Activated T-helper 1 cell treated with anti-CD3 and anti-CD28 coated beads, Interleukin-12 subunit alpha, Interleukin-12 subunit beta, Interleukin-2, Interleukin-4 antibody, amounts not matched to agents 30 ng/mL and 10 ng/mL and 1 ng/mL, durations not matched to agents 14 hours and 24 hours and 36 hours (primary cell): ENCODE measurements around the gene SLC6A7. TPM values are rescaled to one million over a fixed set of nuclear protein-coding genes. Genes with fewer than 3 reads are reported as not detected.
A peak's percentile ranks its signal among the peaks of the same experiment; 100 is the strongest.

ENCODE experiments used
- DNase-seq: peaks from one replicate; pipeline ENCODE4 v3.0.0; 2021; ENCODE audit warnings: low spot score
- H3K27ac Mint-ChIP-seq: one replicate; pipeline ENCODE4 v1.8.0; 2021; ENCODE audit warnings: mild to moderate bottlenecking, mixed read lengths
- H3K27me3 Mint-ChIP-seq: one replicate; pipeline ENCODE4 v1.8.0; 2022; ENCODE audit warnings: mild to moderate bottlenecking, moderate library complexity, mixed read lengths; ENCODE audit not compliant: insufficient read depth
- H3K36me3 Mint-ChIP-seq: one replicate; pipeline ENCODE4 v1.8.0; 2021; ENCODE audit warnings: low read depth, mixed read lengths
- H3K4me1 Mint-ChIP-seq: one replicate; pipeline ENCODE4 v1.8.0; 2021; ENCODE audit warnings: low read depth, mixed read lengths
- H3K4me3 Mint-ChIP-seq: one replicate; pipeline ENCODE4 v1.8.0; 2021; ENCODE audit warnings: mild to moderate bottlenecking, moderate library complexity, mixed read lengths
- H3K9me3 Mint-ChIP-seq: one replicate; pipeline ENCODE4 v1.8.0; 2021; ENCODE audit warnings: mixed read lengths
- intact Hi-C: fragments of 100-400 bp; cut with micrococcal nuclease; formaldehyde crosslinking; loops from one replicate; pipeline ENCODE4 v1.15.1; 2024
- total RNA-seq: library from RNA; stranded (reverse); gene quantifications from 2 replicates; pipeline ENCODE4 v1.2.3, GENCODE V29; 2022

SLC6A7 gene
- total RNA-seq, 1 donor from 2014 or later = not detected

GRCh38 chr5:150213530-150213929 lies 23.7 kb downstream of the SLC6A7 start:
- H3K4me1 Mint-ChIP-seq = peaks cover 9% of the 10 kb centered on the region
- no peaks in the 10 kb centered on the region for H3K36me3 Mint-ChIP-seq
- peaks cover 26% of the 10 kb centered on the region for H3K27me3 Mint-ChIP-seq
- no peaks in the 10 kb centered on the region for H3K9me3 Mint-ChIP-seq
- no peak for DNase-seq
- no peak overlapping the region for H3K27ac Mint-ChIP-seq
- intact Hi-C loops = no loop called here
- H3K4me3 Mint-ChIP-seq = no peak overlapping the region

- intact Hi-C loops = no loop called here
- Mint-ChIP-seq H3K36me3 (no peaks in the 10 kb centered on the region), H3K9me3 (no peaks in the 10 kb centered on the region), H3K4me3 (no peak overlapping the region), H3K27me3 (peaks cover 21% of the 10 kb centered on the region), H3K27ac (no peak overlapping the region), H3K4me1 (peaks cover 2% of the 10 kb centered on the region)
- no peak for DNase-seq
Observed at GRCh38 chr5:150214289-150214688, 24.4 kb downstream of the SLC6A7 start.

- Mint-ChIP-seq H3K27me3 (peaks cover 18% of the 10 kb centered on the region), H3K4me3 (no peak overlapping the region), H3K36me3 (no peaks in the 10 kb centered on the region), H3K4me1 (no peaks in the 10 kb centered on the region), H3K9me3 (no peaks in the 10 kb centered on the region), H3K27ac (no peak overlapping the region)
- DNase-seq = no peak
- intact Hi-C loops = no loop called here
Observed at GRCh38 chr5:150215979-150216944, 26.4 kb downstream of the SLC6A7 start.

GRCh38 chr5:150217038-150217437 lies 27.2 kb downstream of the SLC6A7 start:
- intact Hi-C loops = no loop called here
- no peak for DNase-seq
- Mint-ChIP-seq H3K27ac (no peak overlapping the region), H3K4me1 (no peaks in the 10 kb centered on the region), H3K9me3 (no peaks in the 10 kb centered on the region), H3K36me3 (no peaks in the 10 kb centered on the region), H3K4me3 (no peak overlapping the region), H3K27me3 (peaks cover 16% of the 10 kb centered on the region)

- peaks cover 13% of the 10 kb centered on the region for H3K27me3 Mint-ChIP-seq
Observed at GRCh38 chr5:150217873-150218692, 28.2 kb downstream of the SLC6A7 start.

GRCh38 chr5:150218693-150219035 lies 28.8 kb downstream of the SLC6A7 start:
- peaks cover 11% of the 10 kb centered on the region for H3K27me3 Mint-ChIP-seq
- intact Hi-C loops = loop anchor here (1.0 to 2.0 kb wide), 5 partner anchors 57 to 582 kb away; no protein-coding TSS in a partner anchor
- no peaks in the 10 kb centered on the region for H3K9me3 Mint-ChIP-seq
- H3K4me3 Mint-ChIP-seq = no peak overlapping the region
- H3K36me3 Mint-ChIP-seq = no peaks in the 10 kb centered on the region
- H3K4me1 Mint-ChIP-seq = no peaks in the 10 kb centered on the region
- no peak overlapping the region for H3K27ac Mint-ChIP-seq
- DNase-seq = no peak

More at GRCh38 chr5:150217873-150218692, 28.2 kb downstream of the SLC6A7 start:
- Mint-ChIP-seq H3K36me3 (no peaks in the 10 kb centered on the region), H3K27ac (no peak overlapping the region), H3K9me3 (no peaks in the 10 kb centered on the region), H3K4me3 (no peak overlapping the region), H3K4me1 (no peaks in the 10 kb centered on the region)
- intact Hi-C loops = loop anchor here (1.0 to 2.0 kb wide), 5 partner anchors 57 to 582 kb away; no protein-coding TSS in a partner anchor
- DNase-seq = peak; percentile 67

GRCh38 chr5:150219142-150219541 lies 29.3 kb downstream of the SLC6A7 start:
- H3K4me1 Mint-ChIP-seq = no peaks in the 10 kb centered on the region

GRCh38 chr5:150219861-150220260 lies 30.0 kb downstream of the SLC6A7 start:
- Mint-ChIP-seq H3K27me3 (peaks cover 8% of the 10 kb centered on the region), H3K4me3 (no peak overlapping the region), H3K36me3 (no peaks in the 10 kb centered on the region), H3K27ac (no peak overlapping the region), H3K4me1 (no peaks in the 10 kb centered on the region), H3K9me3 (no peaks in the 10 kb centered on the region)
- intact Hi-C loops = loop anchor here (2.0 kb wide), 2 partner anchors 217 to 385 kb away; no protein-coding TSS in a partner anchor
- no peak for DNase-seq

More at GRCh38 chr5:150219142-150219541, 29.3 kb downstream of the SLC6A7 start:
- H3K27ac Mint-ChIP-seq = no peak overlapping the region
- no peak for DNase-seq
- no peaks in the 10 kb centered on the region for H3K9me3 Mint-ChIP-seq
- H3K27me3 Mint-ChIP-seq = peaks cover 8% of the 10 kb centered on the region
- no peak overlapping the region for H3K4me3 Mint-ChIP-seq
- intact Hi-C loops = loop anchor here (2.0 kb wide), 2 partner anchors 218 to 384 kb away; no protein-coding TSS in a partner anchor
- no peaks in the 10 kb centered on the region for H3K36me3 Mint-ChIP-seq

- H3K4me1 Mint-ChIP-seq = no peaks in the 10 kb centered on the region
- no peak overlapping the region for H3K4me3 Mint-ChIP-seq
- intact Hi-C loops = no loop called here
- no peaks in the 10 kb centered on the region for H3K36me3 Mint-ChIP-seq
- peaks cover 8% of the 10 kb centered on the region for H3K27me3 Mint-ChIP-seq
- no peak for DNase-seq
- H3K27ac Mint-ChIP-seq = no peak overlapping the region
- H3K9me3 Mint-ChIP-seq = no peaks in the 10 kb centered on the region
Observed at GRCh38 chr5:150221471-150221870, 31.6 kb downstream of the SLC6A7 start.

GRCh38 chr5:150222906-150223305 lies 33.0 kb downstream of the SLC6A7 start:
- H3K4me3 Mint-ChIP-seq = no peak overlapping the region
- no peak for DNase-seq
- H3K9me3 Mint-ChIP-seq = no peaks in the 10 kb centered on the region
- intact Hi-C loops = no loop called here
- H3K27ac Mint-ChIP-seq = no peak overlapping the region
- H3K36me3 Mint-ChIP-seq = no peaks in the 10 kb centered on the region
- peaks cover 2% of the 10 kb centered on the region for H3K27me3 Mint-ChIP-seq
- H3K4me1 Mint-ChIP-seq = no peaks in the 10 kb centered on the region

- H3K27ac Mint-ChIP-seq = no peak overlapping the region
- H3K9me3 Mint-ChIP-seq = no peaks in the 10 kb centered on the region
- intact Hi-C loops = no loop called here
- no peak overlapping the region for H3K4me3 Mint-ChIP-seq
- DNase-seq = no peak
- H3K36me3 Mint-ChIP-seq = no peaks in the 10 kb centered on the region
- no peaks in the 10 kb centered on the region for H3K27me3 Mint-ChIP-seq
- no peaks in the 10 kb centered on the region for H3K4me1 Mint-ChIP-seq
Observed at GRCh38 chr5:150223474-150223873, 33.6 kb downstream of the SLC6A7 start.

GRCh38 chr5:150224483-150225027 lies 34.7 kb downstream of the SLC6A7 start:
- Mint-ChIP-seq H3K4me3 (no peak overlapping the region), H3K4me1 (no peaks in the 10 kb centered on the region), H3K36me3 (no peaks in the 10 kb centered on the region), H3K27ac (no peak overlapping the region), H3K27me3 (no peaks in the 10 kb centered on the region), H3K9me3 (no peaks in the 10 kb centered on the region)
- intact Hi-C loops = no loop called here
- DNase-seq = no peak
